H9 (cell line): ENCODE results near the gene METTL21A. TPM values are rescaled to one million over a fixed set of nuclear protein-coding genes. Genes with fewer than 3 reads are reported as not detected.

ENCODE experiments used
- DNase-seq: peaks from one replicate; pipeline ENCODE4 v3.0.0-alpha.2; 2017
- H2AFZ ChIP-seq: one replicate; pipeline ENCODE4 v1.6.1; 2013; ENCODE audit warnings: mild to moderate bottlenecking, low read length, control low read depth, moderate library complexity
- H2AK5ac ChIP-seq: 2 replicates; pipeline ENCODE4 v1.6.1; 2013; ENCODE audit warnings: low read length, control low read depth, mixed read lengths; ENCODE audit not compliant: insufficient read length
- H2BK120ac ChIP-seq: one replicate; pipeline ENCODE4 v1.6.1; 2013; ENCODE audit warnings: low read depth, mild to moderate bottlenecking, low read length, control low read depth, inconsistent platforms; ENCODE audit not compliant: poor library complexity, severe bottlenecking
- H2BK12ac ChIP-seq: 2 replicates; pipeline ENCODE4 v1.6.1; 2013; ENCODE audit warnings: low read length, control low read depth, mixed read lengths, low read depth; ENCODE audit not compliant: insufficient read length
- H2BK15ac ChIP-seq: 2 replicates; pipeline ENCODE4 v1.6.1; 2013; ENCODE audit warnings: low read depth, low read length, control low read depth
- H2BK20ac ChIP-seq: one replicate; pipeline ENCODE4 v1.6.1; 2013; ENCODE audit warnings: low read depth, mild to moderate bottlenecking, low read length, control low read depth, inconsistent platforms; ENCODE audit not compliant: poor library complexity, severe bottlenecking
- H2BK5ac ChIP-seq: 2 replicates; pipeline ENCODE4 v1.6.1; 2013; ENCODE audit warnings: low read length, control low read depth, mixed read lengths; ENCODE audit not compliant: insufficient read length
- H3K14ac ChIP-seq: 2 replicates; pipeline ENCODE4 v1.6.1; 2013; ENCODE audit warnings: low read length, control low read depth; ENCODE audit not compliant: insufficient read depth
- H3K18ac ChIP-seq: 2 replicates; pipeline ENCODE4 v1.6.1; 2013; ENCODE audit warnings: low read depth, mild to moderate bottlenecking, mixed read lengths, low read length, control low read depth; ENCODE audit not compliant: insufficient read length
- H3K23ac ChIP-seq: 2 replicates; pipeline ENCODE4 v1.6.1; 2013; ENCODE audit warnings: low read length, control low read depth, mixed read lengths, low read depth; ENCODE audit not compliant: insufficient read length
- H3K23me2 ChIP-seq: 2 replicates; pipeline ENCODE4 v1.6.1; 2013; ENCODE audit warnings: low read depth, mild to moderate bottlenecking, mixed read lengths, low read length, control low read depth; ENCODE audit not compliant: insufficient read length, poor library complexity, severe bottlenecking
- H3K27ac ChIP-seq: 2 replicates; pipeline ENCODE4 v1.5.1; 2013; ENCODE audit warnings: low read length, control low read depth, mixed read lengths, low read depth; ENCODE audit not compliant: insufficient read length
- H3K27me3 ChIP-seq: 2 replicates; pipeline ENCODE4 v1.6.1; 2013; ENCODE audit warnings: low read length, control low read depth, inconsistent platforms; ENCODE audit not compliant: insufficient read depth
- H3K4ac ChIP-seq: 2 replicates; pipeline ENCODE4 v1.6.1; 2013; ENCODE audit warnings: low read depth, mild to moderate bottlenecking, control low read depth, inconsistent platforms, low read length, moderate library complexity
- H3K4me1 ChIP-seq: 2 replicates; pipeline ENCODE4 v1.6.1; 2013; ENCODE audit warnings: low read length, control low read depth, inconsistent platforms; ENCODE audit not compliant: insufficient read depth
- H3K4me2 ChIP-seq: 2 replicates; pipeline ENCODE4 v1.6.1; 2013; ENCODE audit warnings: low read length, control low read depth, mixed read lengths; ENCODE audit not compliant: insufficient read length, insufficient read depth
- H3K56ac ChIP-seq: 2 replicates; pipeline ENCODE4 v1.6.1; 2013; ENCODE audit warnings: low read depth, mild to moderate bottlenecking, mixed read lengths, low read length, control low read depth; ENCODE audit not compliant: insufficient read length
- H3K79me1 ChIP-seq: 2 replicates; pipeline ENCODE4 v1.6.1; 2013; ENCODE audit warnings: low read depth, mild to moderate bottlenecking, moderate library complexity, low read length, control low read depth, inconsistent platforms; ENCODE audit not compliant: insufficient read depth, poor library complexity, severe bottlenecking
- H3K79me2 ChIP-seq: 2 replicates; pipeline ENCODE4 v1.6.1; 2013; ENCODE audit warnings: low read length, control low read depth, inconsistent platforms; ENCODE audit not compliant: insufficient read depth
- H3K9ac ChIP-seq: 2 replicates; pipeline ENCODE4 v1.6.1; 2013; ENCODE audit warnings: low read length, control low read depth, mixed read lengths; ENCODE audit not compliant: insufficient read length; ENCODE audit errors: extremely low read depth
- H3K9me3 ChIP-seq: one replicate; pipeline ENCODE4 v1.6.1; 2013; ENCODE audit warnings: low read depth, low read length, inconsistent platforms; ENCODE audit not compliant: control insufficient read depth
- H3T11ph ChIP-seq: one replicate; pipeline ENCODE4 v1.6.1; 2013; ENCODE audit warnings: mild to moderate bottlenecking, low read length, control low read depth, inconsistent platforms
- H4K20me1 ChIP-seq: one replicate; pipeline ENCODE4 v1.6.1; 2013; ENCODE audit not compliant: control insufficient read depth, insufficient read length, insufficient read depth
- H4K5ac ChIP-seq: 2 replicates; pipeline ENCODE4 v1.6.1; 2013; ENCODE audit warnings: low read depth, mild to moderate bottlenecking, mixed read lengths, low read length, control low read depth; ENCODE audit not compliant: insufficient read length
- H4K8ac ChIP-seq: replicated peaks from 2 replicates; pipeline ENCODE4 v1.6.1; 2013; ENCODE audit warnings: low read length, control low read depth, mixed read lengths, low read depth; ENCODE audit not compliant: insufficient read length
- H4K91ac ChIP-seq: 2 replicates; pipeline ENCODE4 v1.6.1; 2013; ENCODE audit warnings: low read depth, mild to moderate bottlenecking, moderate library complexity, mixed read lengths, low read length, control low read depth; ENCODE audit not compliant: insufficient read length
- H3K27ac Mint-ChIP-seq, 3 experiments: 2 replicates in 2 of 3; 3 replicates in 1 of 3; pipeline ENCODE4 v1.8.0; 2020 to 2021; ENCODE audit warnings: mixed read lengths in 3 of 3, mild to moderate bottlenecking in 1 of 3, moderate library complexity in 1 of 3
- H3K27me3 Mint-ChIP-seq: 2 replicates; pipeline ENCODE4 v1.8.0; 2021; ENCODE audit warnings: low read depth, mild to moderate bottlenecking, moderate library complexity, mixed read lengths
- H3K36me3 Mint-ChIP-seq, 3 experiments: 2 replicates in 2 of 3; 3 replicates in 1 of 3; pipeline ENCODE4 v1.8.0; 2020 to 2021; ENCODE audit warnings: low read depth in 3 of 3, mixed read lengths in 3 of 3; ENCODE audit not compliant: insufficient read depth in 1 of 3
- H3K4me1 Mint-ChIP-seq, 2 experiments: 2 replicates each; pipeline ENCODE4 v1.8.0; 2020; ENCODE audit warnings: mixed read lengths in 2 of 2
- H3K4me3 Mint-ChIP-seq, 2 experiments: 2 replicates in 1 of 2; 3 replicates in 1 of 2; pipeline ENCODE4 v1.8.0; 2020 to 2021; ENCODE audit warnings: mild to moderate bottlenecking in 2 of 2, mixed read lengths in 2 of 2, moderate library complexity in 1 of 2
- H3K9me3 Mint-ChIP-seq, 2 experiments: 2 replicates in 1 of 2; 3 replicates in 1 of 2; pipeline ENCODE4 v1.8.0; 2020; ENCODE audit warnings: mild to moderate bottlenecking in 2 of 2, mixed read lengths in 2 of 2, moderate library complexity in 1 of 2
- WGBS: extraction: QIAGEN DNeasy Blood & Tissue Kit; methylation state at CpG from one replicate; pipeline ENCODE4 v1.1.7; 2013; ENCODE audit warnings: missing lambda C conversion rate, low lambda C conversion rate, mixed read lengths; ENCODE audit not compliant: insufficient read length; ENCODE audit errors: extremely low coverage; 5-methylcytosine and 5-hydroxymethylcytosine counted together
- total RNA-seq: library from RNA; stranded (reverse); gene quantifications from 2 replicates; pipeline ENCODE4 v1.2.1, GENCODE V29; 2021
- TF ChIP-seq, protein P1 (sequence below): fragments of 200-600 bp; sonication (generic); conservative IDR thresholded peaks from 3 replicates; pipeline ENCODE4 v1.8.0; 2021; ENCODE audit warnings: antibody characterized with exemption, mild to moderate bottlenecking

Gene METTL21A
- total RNA-seq, 1 experiment from 2014 or later, result 65.9 TPM

DNA sequence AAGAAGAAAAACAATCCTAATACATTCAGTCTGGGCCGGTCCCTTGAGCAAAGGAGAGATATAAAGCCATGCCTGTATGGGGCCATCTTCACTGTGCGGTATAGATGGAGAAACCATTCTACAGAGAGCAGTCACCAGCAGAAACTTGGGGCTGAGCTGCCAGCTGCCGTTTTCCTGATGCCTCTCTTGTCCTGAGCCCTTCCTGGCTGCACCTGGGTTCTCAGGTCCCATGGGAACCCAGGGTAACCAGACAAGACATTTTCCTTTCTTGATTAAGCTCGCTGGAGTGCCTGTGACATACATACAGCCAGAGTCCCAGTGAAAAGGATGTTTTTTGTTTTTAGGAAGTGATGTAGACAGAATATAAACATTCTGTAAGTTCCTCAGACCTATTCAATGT, 5.3 kb upstream of the METTL21A start:
- Histone ChIP-seq H4K20me1 (no peaks in the 10 kb centered on the region), H4K8ac (no peak overlapping the region), H3K9ac (no peak overlapping the region), H3K9me3 (no peaks in the 10 kb centered on the region), H3T11ph (no peak overlapping the region), H2AFZ (no peak overlapping the region), H3K14ac (no peak overlapping the region), H2BK5ac (no peak overlapping the region), H3K79me2 (no peaks in the 10 kb centered on the region), H3K27ac (no peak overlapping the region), H2AK5ac (no peak overlapping the region), H4K91ac (no peak overlapping the region), H3K79me1 (no peaks in the 10 kb centered on the region), H3K27me3 (no peaks in the 10 kb centered on the region), H3K4me1 (no peaks in the 10 kb centered on the region; the same call in 1 of the 2 replicates), H3K4me2 (no peak overlapping the region), H3K18ac (no peak overlapping the region), H2BK12ac (no peak overlapping the region), H2BK15ac (no peak overlapping the region), H2BK120ac (no peak overlapping the region), H3K23ac (no peak overlapping the region), H3K56ac (no peak overlapping the region), H3K4ac (no peak overlapping the region), H4K5ac (no peak overlapping the region), H3K23me2 (peaks cover 10% of the 10 kb centered on the region), H2BK20ac (no peak overlapping the region)
- H3K9me3 Mint-ChIP-seq, result no peaks in the 10 kb centered on the region
- H3K27me3 Mint-ChIP-seq, result no peaks in the 10 kb centered on the region
- TF ChIP-seq, protein P1, sequence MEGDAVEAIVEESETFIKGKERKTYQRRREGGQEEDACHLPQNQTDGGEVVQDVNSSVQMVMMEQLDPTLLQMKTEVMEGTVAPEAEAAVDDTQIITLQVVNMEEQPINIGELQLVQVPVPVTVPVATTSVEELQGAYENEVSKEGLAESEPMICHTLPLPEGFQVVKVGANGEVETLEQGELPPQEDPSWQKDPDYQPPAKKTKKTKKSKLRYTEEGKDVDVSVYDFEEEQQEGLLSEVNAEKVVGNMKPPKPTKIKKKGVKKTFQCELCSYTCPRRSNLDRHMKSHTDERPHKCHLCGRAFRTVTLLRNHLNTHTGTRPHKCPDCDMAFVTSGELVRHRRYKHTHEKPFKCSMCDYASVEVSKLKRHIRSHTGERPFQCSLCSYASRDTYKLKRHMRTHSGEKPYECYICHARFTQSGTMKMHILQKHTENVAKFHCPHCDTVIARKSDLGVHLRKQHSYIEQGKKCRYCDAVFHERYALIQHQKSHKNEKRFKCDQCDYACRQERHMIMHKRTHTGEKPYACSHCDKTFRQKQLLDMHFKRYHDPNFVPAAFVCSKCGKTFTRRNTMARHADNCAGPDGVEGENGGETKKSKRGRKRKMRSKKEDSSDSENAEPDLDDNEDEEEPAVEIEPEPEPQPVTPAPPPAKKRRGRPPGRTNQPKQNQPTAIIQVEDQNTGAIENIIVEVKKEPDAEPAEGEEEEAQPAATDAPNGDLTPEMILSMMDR, result no peak
- no CpG with 5 or more reads among the region's 4 CpGs for WGBS
- DNase-seq, result no peak
- H3K4me1 Mint-ChIP-seq, result peaks cover 9 to 16% of the 10 kb centered on the region in 2 experiments
- H3K27ac Mint-ChIP-seq, result no peak overlapping the region
- H3K4me3 Mint-ChIP-seq, result no peak overlapping the region
- H3K36me3 Mint-ChIP-seq, result no peaks in the 10 kb centered on the region
